Epidermal melanocyte (primary cell): Measurements from ENCODE around the gene SOX5.
"Not testable (repeated sequence)": the region's sequence is repeated elsewhere in the genome, so short reads cannot be mapped to it uniquely, and the experiment has no call there.

ENCODE experiments used
- DNase-seq: peaks from one replicate; pipeline ENCODE4 v3.0.0; 2011; ENCODE audit warnings: low spot score; ENCODE audit not compliant: insufficient read length

The SOX5 gene

GRCh38 chr12:23502259-23502658 is 447.2 kb downstream of the SOX5 start:
- DNase-seq, result no peak

DNA sequence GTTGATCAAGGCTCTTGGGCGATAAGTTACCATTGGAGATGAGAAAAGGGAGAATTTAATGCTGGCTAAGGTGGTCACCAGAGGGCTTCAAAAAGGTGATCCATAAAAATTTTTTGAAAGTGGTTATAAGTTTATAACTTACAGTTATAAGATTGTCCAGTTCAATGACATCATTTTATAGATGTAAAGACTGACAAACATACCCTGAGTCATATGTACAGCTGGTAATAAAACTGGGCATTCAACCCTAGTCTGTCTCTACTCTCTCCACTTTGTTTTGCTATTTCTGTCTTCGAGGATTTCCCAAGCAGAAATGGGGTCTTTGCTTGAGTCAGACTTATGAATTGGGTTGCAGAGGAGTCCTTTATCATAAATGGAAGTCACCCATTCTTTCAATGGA is 454.0 kb downstream of the SOX5 start:
- DNase-seq, result no peak

- DNase-seq, result no peak
These were observed 455.8 kb downstream of the SOX5 start for GRCh38 chr12:23493672-23494071.

- not testable (repeated sequence) for DNase-seq
These were observed 458.4 kb downstream of the SOX5 start for GRCh38 chr12:23491029-23491428.

- DNase-seq, result no peak
These were observed 461.3 kb downstream of the SOX5 start for GRCh38 chr12:23488130-23488529.

DNA sequence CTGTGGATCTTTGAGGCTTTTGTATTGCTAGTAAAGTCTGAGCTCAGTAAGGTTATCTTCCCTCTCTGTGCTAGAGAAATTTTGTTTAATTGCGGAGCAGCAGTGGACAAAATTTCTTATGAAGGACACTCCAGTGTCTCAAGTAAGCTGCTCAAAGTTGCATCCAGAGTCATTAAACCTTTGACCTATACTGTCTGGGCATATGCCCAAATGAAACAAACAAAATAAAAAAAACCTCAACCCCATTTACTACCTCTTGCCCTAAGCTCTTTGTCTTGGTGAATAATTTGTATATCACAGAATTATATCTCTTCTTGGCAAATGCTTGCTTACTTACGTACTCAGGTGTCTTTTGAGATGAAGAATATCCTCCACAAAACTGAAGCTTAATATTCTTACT is 465.2 kb downstream of the SOX5 start:
- no peak for DNase-seq

- DNase-seq, result no peak
These were observed 466.9 kb downstream of the SOX5 start for GRCh38 chr12:23482571-23482970.
